BJ (cell line): ENCODE data around the gene ASGR1. TPM values are rescaled to one million over a fixed set of nuclear protein-coding genes. Genes with fewer than 3 reads are reported as not detected.
"Not testable (repeated sequence)": the region's sequence is repeated elsewhere in the genome, so short reads cannot be mapped to it uniquely, and the experiment has no call there.

ENCODE experiments used
- CTCF ChIA-PET: fragments of 350-600 bp; formaldehyde crosslinking; extraction: SDS; loops from one replicate; lab custom pipeline; 2021; ENCODE audit warnings: antibody characterized with exemption, inconsistent platforms; lab: Yijun Ruan, JAX
- POLR2A ChIA-PET: fragments of 300-600 bp; sonication (Branson Sonifier 250); formaldehyde crosslinking; extraction: SDS; loops from one replicate; lab custom pipeline; 2021; ENCODE audit warnings: antibody characterized with exemption; lab: Charles Lee
- DNase-seq: peaks from one replicate; pipeline ENCODE4 v3.0.0-alpha.2; 2011; ENCODE audit warnings: low read depth
- H3K27me3 ChIP-seq: 2 replicates; pipeline ENCODE4 v1.6.0; 2011; ENCODE audit warnings: low read length; ENCODE audit not compliant: control insufficient read depth, insufficient read depth
- H3K36me3 ChIP-seq: 2 replicates; pipeline ENCODE4 v1.5.1; 2011; ENCODE audit warnings: low read length; ENCODE audit not compliant: control insufficient read depth, insufficient read depth
- H3K4me3 ChIP-seq: 2 replicates; pipeline ENCODE4 v1.5.1; 2011; ENCODE audit warnings: low read depth, mild to moderate bottlenecking, control low read depth, low read length
- CTCF ChIP-seq: IDR thresholded peaks from 2 replicates; pipeline ENCODE4 v1.5.1; 2011; ENCODE audit warnings: low read depth, mild to moderate bottlenecking, control low read depth, inconsistent platforms, low read length, moderate library complexity; ENCODE audit not compliant: insufficient read depth
- polyA plus RNA-seq: library from polyadenylated mRNA; depleted of rRNA; stranded (reverse); fragments of >200 nt; gene quantifications from 2 replicates; pipeline ENCODE4 v1.2.3, GENCODE V29; 2011

ASGR1 gene
- polyA plus RNA-seq, 1 experiment: 0.56 TPM

- Histone ChIP-seq H3K27me3 (peaks cover 12% of the 10 kb centered on the region), H3K4me3 (no peak overlapping the region), H3K36me3 (no peaks in the 10 kb centered on the region)
- no peak for TF ChIP-seq CTCF
- DNase-seq: no peak
- ChIA-PET POLR2A (no interaction called here), CTCF (interaction anchor here (1.0 to 3.1 kb wide), 9 partner anchors 30 to 86 kb away, joined by 3 to 16 read pairs (median 5); no protein-coding TSS in a partner anchor)
Observed at GRCh38 chr17:7132511-7133094, 46.6 kb downstream of the ASGR1 start.

- no peak for DNase-seq
- no peak for TF ChIP-seq CTCF
- H3K4me3 ChIP-seq: no peak overlapping the region
- ChIA-PET POLR2A (no interaction called here), CTCF (interaction anchor here (1.3 to 3.1 kb wide), 2 partner anchors 79 to 85 kb away, joined by 6 to 16 read pairs; no protein-coding TSS in a partner anchor)
- no peaks in the 10 kb centered on the region for H3K36me3 ChIP-seq
- peaks cover 12% of the 10 kb centered on the region for H3K27me3 ChIP-seq
Observed at GRCh38 chr17:7131423-7131791, 47.8 kb downstream of the ASGR1 start.

DNA sequence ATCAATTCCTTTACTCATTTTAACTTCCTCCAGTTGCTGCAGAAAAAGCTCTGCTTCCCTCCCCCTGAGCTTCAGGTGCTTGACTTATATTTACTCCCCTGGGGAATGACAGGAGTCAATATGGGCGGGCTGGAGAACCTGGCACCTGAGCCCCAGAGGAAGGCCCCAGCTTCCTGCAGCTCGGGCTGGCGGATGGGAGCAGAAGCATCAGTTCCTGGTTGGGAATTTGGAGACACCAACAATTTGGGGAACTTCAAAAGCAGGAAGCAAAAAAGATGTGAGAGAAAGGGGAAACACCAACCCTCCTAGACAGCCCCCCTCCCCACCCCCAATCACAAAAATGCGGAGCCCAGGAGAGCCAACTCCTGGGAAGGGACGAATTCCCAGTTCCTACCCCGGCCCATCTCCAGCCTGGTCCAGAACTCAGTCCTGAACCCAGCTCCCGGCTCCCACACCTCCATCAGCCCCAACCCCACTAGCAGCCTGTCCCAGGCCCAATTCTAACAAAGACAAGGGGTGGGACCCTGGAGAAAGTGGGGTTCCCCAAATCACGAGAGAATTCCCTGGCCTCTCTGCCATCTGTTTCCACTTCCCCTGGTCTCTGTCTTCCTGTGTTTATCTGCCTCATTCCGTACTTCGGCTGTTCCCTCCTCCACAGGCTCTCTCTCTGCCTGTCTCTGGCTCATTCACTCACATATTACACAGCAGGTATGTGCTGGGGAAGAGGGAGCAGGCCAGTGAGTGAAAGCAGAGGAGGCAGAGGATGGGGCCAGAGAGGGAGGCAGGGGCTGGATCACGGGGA, 48.3 kb downstream of the ASGR1 start:
- CTCF ChIA-PET: interaction anchor here (1.3 to 3.1 kb wide), 3 partner anchors 79 to 85 kb away, joined by 5 to 16 read pairs (median 7); no protein-coding TSS in a partner anchor
- Histone ChIP-seq H3K4me3 (no peak overlapping the region), H3K27me3 (peaks cover 12% of the 10 kb centered on the region), H3K36me3 (no peaks in the 10 kb centered on the region)
- POLR2A ChIA-PET: no interaction called here
- TF ChIP-seq CTCF: no peak
- no peak for DNase-seq

DNA sequence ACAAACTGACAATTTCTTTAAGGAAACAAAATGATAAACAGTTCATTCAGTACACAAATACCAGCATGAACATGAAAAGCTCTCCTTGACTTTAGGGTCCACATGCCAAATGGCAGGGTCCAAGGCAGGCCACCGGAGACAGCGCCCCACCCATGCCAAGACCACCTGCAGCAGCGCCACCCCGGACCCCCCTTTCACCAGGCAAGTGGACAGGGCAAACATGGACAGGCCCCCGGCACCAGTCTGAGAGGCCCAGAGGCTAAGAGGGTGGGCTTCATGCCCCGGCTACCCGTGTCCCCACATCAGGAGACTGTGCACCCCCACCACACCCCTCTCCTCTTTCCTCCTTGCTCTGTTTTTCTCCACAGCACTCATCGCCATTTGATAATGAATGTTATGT, 49.9 kb downstream of the ASGR1 start:
- H3K27me3 ChIP-seq: peaks cover 12% of the 10 kb centered on the region
- no peak for DNase-seq
- TF ChIP-seq CTCF: no peak
- H3K36me3 ChIP-seq: no peaks in the 10 kb centered on the region
- H3K4me3 ChIP-seq: no peak overlapping the region
- ChIA-PET POLR2A (no interaction called here), CTCF (interaction anchor here (0.7 to 1.3 kb wide), 3 partner anchors 8 to 84 kb away, joined by 3 to 5 read pairs (median 3); no protein-coding TSS in a partner anchor)

DNA sequence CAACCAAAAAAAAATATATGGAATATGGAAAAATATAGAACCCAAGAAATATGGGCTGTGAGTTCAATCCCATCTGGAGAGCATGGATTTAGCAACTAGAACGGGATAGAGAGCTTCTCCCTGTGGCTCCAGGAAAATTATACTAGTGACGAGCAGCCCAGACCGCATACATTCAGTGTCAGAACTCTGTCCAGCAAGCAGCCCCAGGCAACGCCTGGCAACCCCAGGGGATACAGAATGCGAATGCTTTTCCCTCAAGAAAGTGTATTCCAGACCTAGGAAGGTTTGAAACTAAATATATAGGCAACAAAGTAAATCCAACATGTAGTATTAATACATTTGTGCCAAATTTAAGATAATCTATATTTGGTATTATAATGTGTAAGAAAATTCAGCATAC, 51.0 kb downstream of the ASGR1 start:
- H3K36me3 ChIP-seq: no peaks in the 10 kb centered on the region
- ChIA-PET POLR2A (no interaction called here), CTCF (interaction anchor here (1.0 kb wide), 1 partner anchor 30 kb away, joined by 3 read pairs; no protein-coding TSS in a partner anchor)
- peaks cover 11% of the 10 kb centered on the region for H3K27me3 ChIP-seq
- no peak for TF ChIP-seq CTCF
- DNase-seq: no peak
- H3K4me3 ChIP-seq: no peak overlapping the region

- not testable (repeated sequence) for H3K36me3 ChIP-seq
Observed at GRCh38 chr17:7127501-7127900, 51.7 kb downstream of the ASGR1 start.

DNA sequence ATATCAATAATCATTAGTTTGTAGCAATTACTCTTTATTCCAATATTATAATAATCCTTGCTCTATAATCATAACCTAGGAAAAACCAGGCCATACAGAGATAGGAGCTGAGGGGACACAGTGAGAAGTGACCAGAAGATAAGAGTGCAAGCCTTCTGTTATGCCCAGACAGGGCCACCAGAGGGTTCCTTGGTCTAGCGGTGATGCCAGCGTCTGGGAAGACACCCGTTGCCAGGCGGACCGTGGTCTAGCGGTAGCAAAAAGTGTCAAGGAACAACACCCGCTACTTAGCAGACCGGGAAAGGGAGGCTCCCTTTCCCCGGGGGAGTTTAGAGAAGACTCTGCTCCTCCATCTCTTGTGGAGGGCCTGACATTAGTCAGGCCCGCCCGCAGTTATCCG, 52.8 kb downstream of the ASGR1 start:
- CTCF ChIA-PET: not testable (repeated sequence)

More at GRCh38 chr17:7127501-7127900, 51.7 kb downstream of the ASGR1 start:
- CTCF ChIA-PET, H3K4me3 ChIP-seq, POLR2A ChIA-PET, DNase-seq: not testable (repeated sequence)
- peaks cover 10% of the 10 kb centered on the region for H3K27me3 ChIP-seq

More for the DNA sequence above, 52.8 kb downstream of the ASGR1 start:
- H3K4me3 ChIP-seq, POLR2A ChIA-PET, H3K36me3 ChIP-seq, DNase-seq, H3K27me3 ChIP-seq: not testable (repeated sequence)
